Loucy (cell line): ENCODE data around the gene ALK.

Source experiments
- CTCF ChIP-seq: fragments of 200-600 bp; sonication (generic); conservative IDR thresholded peaks from 2 replicates; pipeline ENCODE4 v1.5.1; 2014; ENCODE audit warnings: mild to moderate bottlenecking, antibody characterized with exemption, low read length
- EZH2phosphoT487 ChIP-seq: fragments of 200-600 bp; IDR thresholded peaks from 2 replicates; pipeline ENCODE4 v1.6.1; 2018; ENCODE audit warnings: antibody characterized with exemption, mild to moderate bottlenecking, moderate library complexity, borderline replicate concordance

GRCh38 chr2:29335396-29335795 is 586.0 kb downstream of the ALK start:
- TF ChIP-seq CTCF, result no peak
- no peak for TF ChIP-seq EZH2phosphoT487
